ENCODE measurements around the gene DCLK1. TPM values are rescaled to one million over a fixed set of nuclear protein-coding genes. Genes with fewer than 3 reads are reported as not detected.

The DCLK1 gene
- total and polyA plus RNA-seq, 10 of the 15 experiments (the other 5 are each of a cell fraction or from before 2014, with no cell fraction given): not detected

GRCh38 chr13:35992964-35993363, 138.2 kb downstream of the DCLK1 start (continued):
- TF ChIP-seq BMI1 (IDR thresholded peaks at IDR 0.05; ENCODE audit: borderline replicate concordance): 0 out of 2 replicates have a peak, but pooled peaks have one; percentile 17

GRCh38 chr13:35990196-35990595, 141.0 kb downstream of the DCLK1 start:
- BruUV-seq (replicated peaks): no TSS peak
- Histone ChIP-seq H3K79me2 (ENCODE audit: control insufficient read depth, insufficient read depth, low read length) (no peaks in the 10 kb centered on the region), H3K4me3 (no peak overlapping the region), H3K4me2 (ENCODE audit: control insufficient read depth, insufficient read depth) (no peak overlapping the region), H3K9ac (ENCODE audit: control insufficient read depth, insufficient read depth, low read length) (no peak overlapping the region), H3K36me3 (ENCODE audit: control insufficient read depth in 2 of 2, insufficient read depth in 2 of 2, low read length in 1 of 2) (no peaks in the 10 kb centered on the region), H3K27ac (ENCODE audit: control insufficient read depth, insufficient read depth) (no peak overlapping the region), H3K4me1 (ENCODE audit: control insufficient read depth, insufficient read depth, low read length) (no peaks in the 10 kb centered on the region), H3K27me3 (replicated peaks in 1 of 2; ENCODE audit: control insufficient read depth in 2 of 2, insufficient read depth in 2 of 2, low read length in 1 of 2) (no peaks in the 10 kb centered on the region), H3K9me3 (replicated peaks; ENCODE audit: control insufficient read depth, insufficient read depth, low read length) (no peaks in the 10 kb centered on the region; the same call in 2 of the 3 replicates), H4K20me1 (ENCODE audit: control insufficient read depth, insufficient read depth) (no peaks in the 10 kb centered on the region), H2AFZ (ENCODE audit: control insufficient read depth, low read depth, low read length) (no peak overlapping the region)
- no peak for TF ChIP-seq DPF2 (IDR thresholded peaks at IDR 0.05)
- no peak for TF ChIP-seq TAF1 (IDR thresholded peaks at IDR 0.05; ENCODE audit: borderline replicate concordance, low read depth, low read length)
- no peak for TF ChIP-seq RUNX3 (IDR thresholded peaks at IDR 0.05; ENCODE audit: low read length)
- no peak for TF ChIP-seq WRNIP1 (IDR thresholded peaks at IDR 0.05; ENCODE audit: borderline replicate concordance, low read depth, low read length)
- no peak for TF ChIP-seq ZNF592 (IDR thresholded peaks at IDR 0.05)
- TF ChIP-seq CTCF (IDR thresholded peaks at IDR 0.05 in 2 of 3, conservative IDR thresholded peaks at IDR 0.05 in 1 of 3; ENCODE audit: control insufficient read depth in 2 of 3, extremely low read depth in 1 of 3, insufficient read depth in 1 of 3, low read depth in 3 of 3, low read length in 3 of 3): no peak
- ChIA-PET RAD21 (ENCODE audit: unreplicated experiment) (no interaction called here), POLR2A (no interaction called here), SMC1A (ENCODE audit: uncharacterized antibody, unreplicated experiment) (no interaction called here), CTCF (no interaction called here)
- WGBS (ENCODE audit: insufficient coverage, insufficient replicate concordance, low lambda C conversion rate, missing lambda C conversion rate): 26% methylated on average over 3 of the region's 3 CpGs
- in situ Hi-C loops (cut with MboI): no loop called here
- FAIRE-seq (no peak), DNase-seq (ENCODE audit: low read depth, low spot score) (no peak), ATAC-seq (no peak)
- intact Hi-C loops (cut with micrococcal nuclease; ENCODE audit: unreplicated experiment): no loop called here
